Left ventricle myocardium inferior (tissue), 1 donor: ENCODE data around the gene RIMKLB. TPM values are rescaled to one million over a fixed set of nuclear protein-coding genes. Genes with fewer than 3 reads are reported as not detected.

Experiments
- DNase-seq: peaks from one replicate; pipeline ENCODE4 v3.0.0-alpha.2; 2020
- H3K27ac ChIP-seq: fragments of 200-600 bp; replicated peaks from 2 replicates; pipeline ENCODE4 v1.8.0; 2021
- H3K27me3 ChIP-seq: fragments of 200-600 bp; 2 replicates; pipeline ENCODE4 v1.8.0; 2021; ENCODE audit warnings: low read depth
- H3K36me3 ChIP-seq: fragments of 200-600 bp; 2 replicates; pipeline ENCODE4 v1.8.0; 2021
- H3K4me1 ChIP-seq: fragments of 200-600 bp; 2 replicates; pipeline ENCODE4 v1.8.0; 2021
- H3K4me3 ChIP-seq: fragments of 200-600 bp; 2 replicates; pipeline ENCODE4 v1.8.0; 2021; ENCODE audit warnings: mild to moderate bottlenecking, moderate library complexity
- H3K9me3 ChIP-seq: fragments of 200-600 bp; replicated peaks from 2 replicates; pipeline ENCODE4 v1.8.0; 2021
- CTCF ChIP-seq: fragments of 200-600 bp; IDR thresholded peaks from 2 replicates; pipeline ENCODE4 v1.8.0; 2021; ENCODE audit warnings: antibody characterized with exemption, mild to moderate bottlenecking, borderline replicate concordance
- intact Hi-C: fragments of 100-400 bp; cut with micrococcal nuclease; formaldehyde crosslinking; loops from one replicate; pipeline ENCODE4 v1.11.0; 2022
- total RNA-seq: library from RNA; stranded (reverse); fragmentation: NEBNext Ultra II Directional; extraction: Animal tissue kit (Norgen Biotek cat#: 25700); gene quantifications from one replicate; pipeline ENCODE4 v1.2.1, GENCODE V29; 2021
- donor health status: DM: no; HTN: yes; CAD: no; lungs with severe emphysema.

Gene RIMKLB
- total RNA-seq, 1 donor from 2014 or later: 14.0 TPM

GRCh38 chr12:8692573-8692972, 5.2 kb upstream of the RIMKLB start:
- Histone ChIP-seq H3K9me3 (no peaks in the 10 kb centered on the region), H3K36me3 (no peaks in the 10 kb centered on the region), H3K4me3 (no peak overlapping the region), H3K4me1 (peaks cover 35% of the 10 kb centered on the region), H3K27ac (peak overlapping the region; percentile 46), H3K27me3 (no peaks in the 10 kb centered on the region)
- intact Hi-C loops: no loop called here
- no peak for DNase-seq
- no peak for TF ChIP-seq CTCF

DNA sequence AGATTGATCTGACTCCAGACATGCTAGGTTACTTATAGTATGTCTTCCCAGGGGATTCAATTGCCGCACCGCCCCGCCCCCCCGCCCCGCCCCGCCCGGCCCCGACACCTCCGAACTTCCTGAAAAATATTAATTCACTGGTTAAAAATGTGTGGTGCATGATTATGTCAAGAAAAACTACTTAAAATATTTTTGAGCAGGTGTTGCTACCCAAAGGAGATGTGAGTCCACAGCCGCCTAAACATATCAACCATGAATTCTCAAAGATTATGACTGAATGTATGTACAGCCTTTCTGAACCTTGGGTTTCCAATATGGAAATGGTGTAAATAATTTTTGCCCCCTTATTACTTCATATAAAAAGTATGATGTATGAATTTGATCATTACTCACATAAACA, 2.7 kb upstream of the RIMKLB start:
- no peak for DNase-seq
- H3K9me3 ChIP-seq: no peaks in the 10 kb centered on the region
- TF ChIP-seq CTCF: no peak
- intact Hi-C loops: no loop called here
- H3K4me1 ChIP-seq: peaks cover 45% of the 10 kb centered on the region
- H3K27me3 ChIP-seq: no peaks in the 10 kb centered on the region
- H3K36me3 ChIP-seq: no peaks in the 10 kb centered on the region
- H3K27ac ChIP-seq: no peak overlapping the region
- H3K4me3 ChIP-seq: no peak overlapping the region

GRCh38 chr12:8696442-8697090, 1.2 kb upstream of the RIMKLB start:
- intact Hi-C loops: no loop called here
- Histone ChIP-seq H3K36me3 (no peaks in the 10 kb centered on the region), H3K4me1 (peaks cover 59% of the 10 kb centered on the region), H3K4me3 (peak overlapping the region; percentile 99), H3K27me3 (no peaks in the 10 kb centered on the region), H3K27ac (peak overlapping the region; percentile 94), H3K9me3 (no peaks in the 10 kb centered on the region)
- no peak for TF ChIP-seq CTCF
- DNase-seq: no peak

DNA sequence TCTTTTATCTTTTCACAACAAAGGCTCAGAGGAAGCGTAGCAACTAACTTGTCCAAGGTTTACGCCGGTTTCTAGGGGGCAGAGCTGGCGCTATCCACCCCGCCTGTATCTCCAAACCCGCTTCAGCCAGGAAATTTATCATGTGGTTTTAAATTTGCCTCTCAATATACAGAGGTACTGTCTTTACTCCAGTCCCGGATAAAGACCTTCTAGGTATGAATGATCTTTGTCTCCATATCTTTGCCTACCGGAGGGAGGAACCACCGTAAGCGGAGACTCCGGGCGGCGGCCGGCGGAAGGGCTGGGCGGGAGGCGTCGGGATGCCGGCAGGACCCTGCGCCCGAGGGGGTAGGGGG, 693 bp upstream of the RIMKLB start:
- no peak for DNase-seq
- no peak for TF ChIP-seq CTCF
- intact Hi-C loops: no loop called here
- Histone ChIP-seq H3K36me3 (no peaks in the 10 kb centered on the region), H3K9me3 (no peaks in the 10 kb centered on the region), H3K27ac (peak overlapping the region; percentile 94), H3K4me1 (peaks cover 64% of the 10 kb centered on the region), H3K4me3 (peak overlapping the region; percentile 99), H3K27me3 (no peaks in the 10 kb centered on the region)

DNA sequence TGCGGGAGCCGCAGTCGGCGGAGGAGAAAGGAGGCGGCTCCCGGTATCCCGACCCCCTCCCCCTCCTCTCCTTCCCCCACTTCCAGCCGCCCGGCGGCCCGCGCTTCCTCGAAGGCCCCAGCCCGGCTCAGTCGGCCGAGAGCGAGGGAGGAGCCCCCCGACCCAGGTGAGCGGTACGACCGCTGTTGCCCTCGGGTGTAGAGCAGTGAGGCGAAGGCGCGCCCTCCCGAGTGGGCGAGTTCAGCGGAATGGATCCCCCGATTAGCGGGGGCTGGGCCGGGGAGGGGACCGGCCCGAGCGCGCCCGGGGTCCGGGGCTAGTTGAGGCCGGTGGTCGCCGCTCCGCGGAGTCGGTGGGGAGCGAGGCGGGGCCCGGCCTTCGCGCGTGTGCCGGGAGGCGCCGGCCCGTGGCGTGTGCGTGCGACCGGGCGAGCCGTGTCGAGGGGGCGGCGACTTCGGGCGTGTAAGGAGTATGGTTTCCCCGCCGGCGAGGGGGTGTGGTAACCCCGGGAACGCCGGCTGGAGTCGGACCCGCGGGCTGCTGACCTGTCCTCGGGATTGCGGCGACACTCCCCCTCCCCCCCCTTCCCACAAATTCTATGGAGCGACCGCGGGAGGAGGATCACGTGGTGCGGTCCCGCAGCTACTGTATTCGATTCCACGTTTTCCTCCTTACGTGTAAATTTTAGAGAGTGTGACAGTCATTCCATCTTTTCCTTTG, 501 bp downstream of the RIMKLB start:
- peak overlapping the region; percentile 94 for H3K27ac ChIP-seq
- no peaks in the 10 kb centered on the region for H3K27me3 ChIP-seq
- TF ChIP-seq CTCF: no peak
- intact Hi-C loops: no loop called here
- H3K4me3 ChIP-seq: peak overlapping the region; percentile 99
- peak; percentile 76 for DNase-seq
- H3K4me1 ChIP-seq: peaks cover 63% of the 10 kb centered on the region
- H3K36me3 ChIP-seq: no peaks in the 10 kb centered on the region
- H3K9me3 ChIP-seq: no peaks in the 10 kb centered on the region
